C4-2B (cell line): ENCODE data around the gene SPAG9.

ENCODE experiments used
- H3K27ac ChIP-seq: fragments of 450-650 bp; 2 replicates; pipeline ENCODE4 v1.5.1; 2017
- CTCF ChIP-seq: fragments of 450-650 bp; conservative IDR thresholded peaks from 2 replicates; pipeline ENCODE4 v1.5.1; 2017; ENCODE audit warnings: mild to moderate bottlenecking
- ZFX ChIP-seq: fragments of 450-650 bp; IDR thresholded peaks from 2 replicates; pipeline ENCODE4 v1.6.1; 2017

Gene SPAG9

DNA sequence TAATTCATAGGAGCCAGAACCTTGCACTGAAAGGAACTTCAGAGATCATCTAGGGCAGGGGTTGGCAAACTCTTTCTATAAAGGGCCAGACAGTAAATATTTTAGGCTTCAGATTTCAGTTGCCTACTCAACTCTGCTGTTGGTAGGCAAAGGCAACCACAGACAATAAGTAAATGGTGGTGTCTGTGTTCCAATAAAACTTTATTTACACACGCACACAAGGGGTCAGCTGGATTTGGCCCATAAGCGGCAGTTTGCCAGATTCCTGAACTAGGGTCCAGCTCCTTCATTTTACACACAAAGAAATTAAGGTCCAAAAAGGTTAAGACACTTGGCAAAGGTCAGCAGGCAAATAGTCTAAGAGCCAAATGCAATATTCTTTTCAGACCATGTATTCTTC lies 107.3 kb downstream of the SPAG9 start:
- TF ChIP-seq CTCF = no peak
- TF ChIP-seq ZFX = no peak
- no peak overlapping the region for H3K27ac ChIP-seq

DNA sequence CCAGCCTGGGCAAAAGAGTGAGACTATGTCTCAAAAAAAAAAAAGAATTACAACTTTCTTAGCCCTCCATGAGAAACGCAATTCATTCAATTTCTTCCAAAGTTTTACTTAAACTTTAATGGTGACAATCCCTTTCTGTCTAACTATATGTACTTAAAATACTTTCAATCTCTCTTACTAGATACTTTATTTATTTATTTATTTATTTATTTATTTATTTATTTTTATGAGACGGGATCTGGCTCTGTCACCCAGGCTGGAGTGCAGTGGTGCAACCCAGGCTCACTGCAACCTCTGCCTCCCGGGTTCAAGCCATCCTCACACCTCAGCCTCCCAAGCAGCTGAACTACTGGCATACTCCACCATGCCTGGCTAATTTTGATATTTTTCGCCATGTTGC lies 108.1 kb downstream of the SPAG9 start:
- no peak overlapping the region for H3K27ac ChIP-seq

GRCh38 chr17:51010173-51010675 lies 110.4 kb downstream of the SPAG9 start:
- TF ChIP-seq ZFX = no peak
- no peak for TF ChIP-seq CTCF
- H3K27ac ChIP-seq = no peak overlapping the region

More for the DNA sequence above, 108.1 kb downstream of the SPAG9 start:
- TF ChIP-seq ZFX = no peak
- no peak for TF ChIP-seq CTCF

DNA sequence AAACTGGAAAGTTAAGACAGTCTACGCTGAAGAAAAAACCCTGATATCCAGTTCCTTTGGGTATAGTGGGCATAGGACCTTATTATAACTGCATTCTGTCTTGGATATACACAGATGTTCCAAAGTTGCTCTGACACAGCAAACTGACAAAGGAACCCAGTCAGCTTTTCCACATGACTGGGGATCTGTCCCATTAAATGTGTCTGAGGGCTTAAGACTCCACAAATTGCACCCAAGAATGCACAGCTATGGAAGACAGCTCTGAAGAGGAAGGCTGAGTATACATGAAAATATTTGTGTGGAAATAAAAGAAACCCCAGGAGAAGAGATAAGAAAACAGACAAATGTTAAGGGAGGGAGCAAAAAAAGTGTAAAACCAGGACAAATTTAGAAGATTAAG lies 114.1 kb downstream of the SPAG9 start:
- TF ChIP-seq ZFX = no peak
- TF ChIP-seq CTCF = no peak
- no peak overlapping the region for H3K27ac ChIP-seq

GRCh38 chr17:51005768-51006167 lies 114.9 kb downstream of the SPAG9 start:
- TF ChIP-seq CTCF = no peak
- no peak for TF ChIP-seq ZFX
- H3K27ac ChIP-seq = no peak overlapping the region

DNA sequence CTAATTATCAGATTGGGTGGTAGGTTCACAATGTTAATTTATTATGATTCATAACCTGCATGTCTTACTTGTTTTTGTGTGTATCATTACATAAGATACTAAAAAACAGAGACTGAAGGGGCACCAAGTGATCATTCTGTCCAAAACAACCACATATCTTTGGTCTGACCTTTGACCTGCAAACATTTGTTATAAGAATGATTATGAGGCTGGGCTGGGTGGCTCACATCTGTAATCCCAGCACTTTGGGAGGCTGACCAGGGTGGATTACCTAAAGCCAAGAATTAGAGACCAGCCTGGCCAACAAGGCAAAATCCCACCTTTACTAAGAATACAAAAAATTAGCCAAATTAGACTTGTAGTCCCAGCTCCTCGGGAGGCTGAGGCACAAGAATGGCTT lies 116.4 kb downstream of the SPAG9 start:
- no peak overlapping the region for H3K27ac ChIP-seq
- TF ChIP-seq CTCF (no peak), ZFX (no peak)

GRCh38 chr17:51000835-51001638 lies 119.6 kb downstream of the SPAG9 start:
- TF ChIP-seq CTCF (peak; percentile 77), ZFX (no peak)
- no peak overlapping the region for H3K27ac ChIP-seq
